Neural cell (in vitro differentiated cells): ENCODE data around the gene MSMP. TPM values are rescaled to one million over a fixed set of nuclear protein-coding genes. Genes with fewer than 3 reads are reported as not detected.

Experiments used
- H2AFZ ChIP-seq: fragments of 200-600, 300-800 bp; sonication (generic), shearing (Covaris generic); 2 replicates; pipeline ENCODE4 v1.6.0; 2014; ENCODE audit warnings: low read depth, mild to moderate bottlenecking, antibody characterized with exemption, low read length, moderate library complexity
- H3F3A ChIP-seq: fragments of 200-600 bp; shearing (Covaris generic); 2 replicates; pipeline ENCODE4 v1.6.1; 2016; ENCODE audit warnings: mild to moderate bottlenecking, moderate library complexity, mixed read lengths, antibody characterized with exemption, low read length; ENCODE audit not compliant: insufficient read depth, poor library complexity, severe bottlenecking
- H3K27ac ChIP-seq: fragments of 200-600, 300-800 bp; sonication (generic), shearing (Covaris generic); 2 replicates; pipeline ENCODE4 v1.5.1; 2014; ENCODE audit warnings: mild to moderate bottlenecking, low read length, moderate library complexity
- H3K27me3 ChIP-seq: fragments of 300-800, 200-600 bp; sonication (generic), shearing (Covaris generic); 2 replicates; pipeline ENCODE4 v1.6.0; 2014; ENCODE audit warnings: mild to moderate bottlenecking, low read depth, low read length, moderate library complexity; ENCODE audit not compliant: insufficient read depth
- H3K36me3 ChIP-seq: fragments of 300-800, 200-600 bp; sonication (generic), shearing (Covaris generic); 2 replicates; pipeline ENCODE4 v1.5.1; 2014; ENCODE audit warnings: mild to moderate bottlenecking, antibody characterized with exemption, low read length, moderate library complexity; ENCODE audit not compliant: insufficient read depth
- H3K4me2 ChIP-seq: fragments of 300-800, 200-600 bp; sonication (generic), shearing (Covaris generic); 2 replicates; pipeline ENCODE4 v1.6.0; 2014; ENCODE audit warnings: mild to moderate bottlenecking, low read length
- H3K4me3 ChIP-seq: fragments of 300-800, 200-600 bp; sonication (generic), shearing (Covaris generic); 2 replicates; pipeline ENCODE4 v1.5.1; 2014; ENCODE audit warnings: mild to moderate bottlenecking, low read length, moderate library complexity
- H3K79me2 ChIP-seq: fragments of 200-600 bp; shearing (Covaris generic); replicated peaks from 2 replicates; pipeline ENCODE4 v1.6.0; 2014; ENCODE audit warnings: mild to moderate bottlenecking, low read length, moderate library complexity; ENCODE audit not compliant: insufficient read depth
- H3K9ac ChIP-seq: fragments of 300-800, 200-600 bp; sonication (generic), shearing (Covaris generic); 2 replicates; pipeline ENCODE4 v1.6.1; 2016; ENCODE audit warnings: mild to moderate bottlenecking, low read length, mixed read lengths
- H3K9me2 ChIP-seq: fragments of 200-600 bp; shearing (Covaris generic); 2 replicates; pipeline ENCODE4 v1.6.1; 2016; ENCODE audit warnings: mild to moderate bottlenecking, low read length, mixed read lengths; ENCODE audit not compliant: insufficient read depth
- H3K9me3 ChIP-seq: fragments of 200-600, 300-800 bp; sonication (generic), shearing (Covaris generic); 2 replicates; pipeline ENCODE4 v1.6.1; 2016; ENCODE audit warnings: mild to moderate bottlenecking, mixed run types, low read length, moderate library complexity, mixed read lengths
- H4K20me1 ChIP-seq: fragments of 200-600 bp; shearing (Covaris generic); 2 replicates; pipeline ENCODE4 v1.6.1; 2016; ENCODE audit warnings: mild to moderate bottlenecking, mixed run types; ENCODE audit not compliant: insufficient read depth
- EP300 ChIP-seq: fragments of 450-650 bp; conservative IDR thresholded peaks from 2 replicates; pipeline ENCODE4 v1.6.1; 2014; ENCODE audit warnings: antibody characterized with exemption, mild to moderate bottlenecking, moderate library complexity; ENCODE audit not compliant: poor library complexity, severe bottlenecking
- EZH2 ChIP-seq: fragments of 200-600, 300-800 bp; shearing (Covaris generic), sonication (generic); IDR thresholded peaks from 2 replicates; pipeline ENCODE4 v1.6.1; 2014; ENCODE audit warnings: antibody characterized with exemption, low read length, borderline replicate concordance, mild to moderate bottlenecking; ENCODE audit not compliant: insufficient read depth, poor library complexity, severe bottlenecking
- MXI1 ChIP-seq: fragments of 450-650 bp; conservative IDR thresholded peaks from 2 replicates; pipeline ENCODE4 v1.6.1; 2014; ENCODE audit warnings: antibody characterized with exemption, mild to moderate bottlenecking; ENCODE audit not compliant: poor library complexity, severe bottlenecking
- POLR2AphosphoS5 ChIP-seq: IDR thresholded peaks from 2 replicates; pipeline ENCODE4 v1.6.1; 2012
- SMC3 ChIP-seq: fragments of 450-650 bp; conservative IDR thresholded peaks from 2 replicates; pipeline ENCODE4 v1.6.1; 2014; ENCODE audit warnings: antibody characterized with exemption, mild to moderate bottlenecking, moderate library complexity; ENCODE audit not compliant: poor library complexity
- TAF1 ChIP-seq: IDR thresholded peaks from 2 replicates; pipeline ENCODE4 v1.6.1; 2012; ENCODE audit warnings: low read depth
- polyA plus RNA-seq: library from polyadenylated mRNA; depleted of rRNA; stranded (reverse); fragments of >200 nt; gene quantifications from 2 replicates; pipeline ENCODE4 v1.2.3, GENCODE V29; 2014
- TF ChIP-seq, protein P1 (sequence below): IDR thresholded peaks from 2 replicates; pipeline ENCODE4 v1.6.1; 2012; ENCODE audit warnings: borderline replicate concordance
- TF ChIP-seq, protein P2 (sequence below): fragments of 450-650 bp; IDR thresholded peaks from 2 replicates; pipeline ENCODE4 v1.5.1; 2014; ENCODE audit warnings: antibody characterized with exemption, mild to moderate bottlenecking, moderate library complexity; ENCODE audit not compliant: poor library complexity, severe bottlenecking

MSMP gene
- polyA plus RNA-seq, 1 donor from 2014 or later: not detected

DNA sequence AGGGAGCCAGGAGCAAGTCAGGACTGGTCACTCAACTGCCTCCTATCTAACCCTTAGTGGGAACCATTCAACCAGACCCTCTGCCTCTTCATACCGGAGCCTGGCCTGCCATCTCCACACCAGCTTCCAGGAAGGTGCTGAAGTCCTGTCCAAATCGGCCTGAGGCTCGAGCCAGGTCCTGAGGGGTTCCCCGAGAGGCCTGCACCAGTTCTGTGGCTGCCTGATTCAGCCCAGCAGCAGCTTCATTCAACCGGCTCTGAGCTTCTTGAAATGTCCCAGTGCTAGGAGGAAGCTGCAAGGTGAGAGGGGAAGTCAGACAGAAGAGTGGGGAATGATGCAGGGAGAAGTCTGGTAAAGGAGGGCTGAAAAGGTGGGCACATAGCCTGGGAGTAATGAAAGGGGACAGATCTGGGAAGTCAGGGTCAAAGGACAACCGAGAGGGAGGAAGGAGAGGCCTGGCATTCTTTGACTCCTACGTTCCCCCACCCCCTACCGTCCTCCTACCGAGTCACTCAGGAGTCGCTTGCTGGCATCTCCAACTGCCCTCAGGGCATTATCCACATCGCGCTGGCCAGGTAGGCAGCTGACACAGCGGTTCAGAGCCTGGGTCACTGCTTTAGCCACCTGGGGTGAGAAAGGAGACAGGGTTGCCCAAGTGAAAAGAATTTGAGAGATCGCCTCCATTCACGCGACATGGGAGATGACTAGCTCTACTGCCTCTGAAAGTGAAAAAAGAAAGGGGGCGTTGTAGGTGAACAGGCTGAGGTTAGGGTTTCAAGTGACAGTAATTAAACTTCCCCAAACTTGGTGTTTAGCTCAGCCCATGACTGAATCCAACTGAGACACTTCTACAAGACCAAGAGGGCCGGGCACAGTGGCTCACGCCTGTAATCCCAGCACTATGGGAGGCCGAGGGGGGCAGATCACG lies 42.3 kb downstream of the MSMP start:
- H4K20me1 ChIP-seq: no peaks in the 10 kb centered on the region
- H3K9ac ChIP-seq: no peak overlapping the region
- no peak overlapping the region for H3K27ac ChIP-seq
- H3K9me3 ChIP-seq: no peaks in the 10 kb centered on the region
- no peaks in the 10 kb centered on the region for H3F3A ChIP-seq
- no peaks in the 10 kb centered on the region for H3K79me2 ChIP-seq
- no peak overlapping the region for H3K4me2 ChIP-seq
- TF ChIP-seq EP300: no peak
- TF ChIP-seq POLR2AphosphoS5: no peak
- TF ChIP-seq, protein P1, sequence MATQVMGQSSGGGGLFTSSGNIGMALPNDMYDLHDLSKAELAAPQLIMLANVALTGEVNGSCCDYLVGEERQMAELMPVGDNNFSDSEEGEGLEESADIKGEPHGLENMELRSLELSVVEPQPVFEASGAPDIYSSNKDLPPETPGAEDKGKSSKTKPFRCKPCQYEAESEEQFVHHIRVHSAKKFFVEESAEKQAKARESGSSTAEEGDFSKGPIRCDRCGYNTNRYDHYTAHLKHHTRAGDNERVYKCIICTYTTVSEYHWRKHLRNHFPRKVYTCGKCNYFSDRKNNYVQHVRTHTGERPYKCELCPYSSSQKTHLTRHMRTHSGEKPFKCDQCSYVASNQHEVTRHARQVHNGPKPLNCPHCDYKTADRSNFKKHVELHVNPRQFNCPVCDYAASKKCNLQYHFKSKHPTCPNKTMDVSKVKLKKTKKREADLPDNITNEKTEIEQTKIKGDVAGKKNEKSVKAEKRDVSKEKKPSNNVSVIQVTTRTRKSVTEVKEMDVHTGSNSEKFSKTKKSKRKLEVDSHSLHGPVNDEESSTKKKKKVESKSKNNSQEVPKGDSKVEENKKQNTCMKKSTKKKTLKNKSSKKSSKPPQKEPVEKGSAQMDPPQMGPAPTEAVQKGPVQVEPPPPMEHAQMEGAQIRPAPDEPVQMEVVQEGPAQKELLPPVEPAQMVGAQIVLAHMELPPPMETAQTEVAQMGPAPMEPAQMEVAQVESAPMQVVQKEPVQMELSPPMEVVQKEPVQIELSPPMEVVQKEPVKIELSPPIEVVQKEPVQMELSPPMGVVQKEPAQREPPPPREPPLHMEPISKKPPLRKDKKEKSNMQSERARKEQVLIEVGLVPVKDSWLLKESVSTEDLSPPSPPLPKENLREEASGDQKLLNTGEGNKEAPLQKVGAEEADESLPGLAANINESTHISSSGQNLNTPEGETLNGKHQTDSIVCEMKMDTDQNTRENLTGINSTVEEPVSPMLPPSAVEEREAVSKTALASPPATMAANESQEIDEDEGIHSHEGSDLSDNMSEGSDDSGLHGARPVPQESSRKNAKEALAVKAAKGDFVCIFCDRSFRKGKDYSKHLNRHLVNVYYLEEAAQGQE: no peak
- TF ChIP-seq MXI1: no peak
- no peak overlapping the region for H2AFZ ChIP-seq
- no peak overlapping the region for H3K4me3 ChIP-seq
- H3K36me3 ChIP-seq: peaks cover 12% of the 10 kb centered on the region
- no peaks in the 10 kb centered on the region for H3K9me2 ChIP-seq
- H3K27me3 ChIP-seq: no peaks in the 10 kb centered on the region

GRCh38 chr9:35710818-35711500 lies 43.1 kb downstream of the MSMP start:
- Histone ChIP-seq H3K79me2 (no peaks in the 10 kb centered on the region), H3F3A (no peaks in the 10 kb centered on the region), H2AFZ (no peak overlapping the region), H3K4me2 (no peak overlapping the region), H3K36me3 (peaks cover 12% of the 10 kb centered on the region), H3K9me2 (no peaks in the 10 kb centered on the region), H3K9me3 (no peaks in the 10 kb centered on the region), H3K9ac (no peak overlapping the region), H3K27me3 (no peaks in the 10 kb centered on the region), H3K27ac (no peak overlapping the region), H3K4me3 (no peak overlapping the region), H4K20me1 (no peaks in the 10 kb centered on the region)
- no peak for TF ChIP-seq SMC3
- TF ChIP-seq, protein P2, sequence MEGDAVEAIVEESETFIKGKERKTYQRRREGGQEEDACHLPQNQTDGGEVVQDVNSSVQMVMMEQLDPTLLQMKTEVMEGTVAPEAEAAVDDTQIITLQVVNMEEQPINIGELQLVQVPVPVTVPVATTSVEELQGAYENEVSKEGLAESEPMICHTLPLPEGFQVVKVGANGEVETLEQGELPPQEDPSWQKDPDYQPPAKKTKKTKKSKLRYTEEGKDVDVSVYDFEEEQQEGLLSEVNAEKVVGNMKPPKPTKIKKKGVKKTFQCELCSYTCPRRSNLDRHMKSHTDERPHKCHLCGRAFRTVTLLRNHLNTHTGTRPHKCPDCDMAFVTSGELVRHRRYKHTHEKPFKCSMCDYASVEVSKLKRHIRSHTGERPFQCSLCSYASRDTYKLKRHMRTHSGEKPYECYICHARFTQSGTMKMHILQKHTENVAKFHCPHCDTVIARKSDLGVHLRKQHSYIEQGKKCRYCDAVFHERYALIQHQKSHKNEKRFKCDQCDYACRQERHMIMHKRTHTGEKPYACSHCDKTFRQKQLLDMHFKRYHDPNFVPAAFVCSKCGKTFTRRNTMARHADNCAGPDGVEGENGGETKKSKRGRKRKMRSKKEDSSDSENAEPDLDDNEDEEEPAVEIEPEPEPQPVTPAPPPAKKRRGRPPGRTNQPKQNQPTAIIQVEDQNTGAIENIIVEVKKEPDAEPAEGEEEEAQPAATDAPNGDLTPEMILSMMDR: no peak

DNA sequence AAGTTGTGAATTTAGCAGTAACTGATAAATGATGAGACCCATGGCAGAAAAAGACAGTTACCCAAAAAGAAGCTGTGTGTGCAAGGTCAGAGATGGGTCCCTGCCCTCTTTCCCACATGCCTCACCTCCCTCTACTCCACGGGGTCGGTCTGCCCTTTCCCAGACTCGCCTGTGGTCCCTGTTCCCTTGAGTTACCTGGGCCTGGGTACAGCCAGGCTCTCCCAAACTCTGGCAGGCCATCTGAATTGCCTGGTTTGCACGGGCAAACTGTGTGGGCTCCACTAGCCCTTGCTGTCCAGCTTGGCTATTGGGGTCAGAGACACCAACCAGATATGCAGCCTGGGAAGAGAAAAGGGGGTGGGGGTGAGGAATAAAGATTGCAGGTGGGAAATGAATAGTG lies 45.9 kb downstream of the MSMP start:
- H2AFZ ChIP-seq: no peak overlapping the region
- no peaks in the 10 kb centered on the region for H3K79me2 ChIP-seq
- H4K20me1 ChIP-seq: no peaks in the 10 kb centered on the region
- TF ChIP-seq MXI1 (no peak), POLR2AphosphoS5 (no peak), EP300 (no peak), SMC3 (no peak), EZH2 (no peak), TAF1 (no peak)
- TF ChIP-seq, protein P1: no peak
- TF ChIP-seq, protein P2: no peak

More for the DNA sequence above, 45.9 kb downstream of the MSMP start:
- no peaks in the 10 kb centered on the region for H3F3A ChIP-seq
- peaks cover 12% of the 10 kb centered on the region for H3K36me3 ChIP-seq
- no peak overlapping the region for H3K27ac ChIP-seq
- no peak overlapping the region for H3K4me3 ChIP-seq
- no peaks in the 10 kb centered on the region for H3K9me3 ChIP-seq
- H3K27me3 ChIP-seq: no peaks in the 10 kb centered on the region
- no peak overlapping the region for H3K4me2 ChIP-seq
- H3K9ac ChIP-seq: no peak overlapping the region
- no peaks in the 10 kb centered on the region for H3K9me2 ChIP-seq
